ENCODE data around the gene KCNAB1.

DNA sequence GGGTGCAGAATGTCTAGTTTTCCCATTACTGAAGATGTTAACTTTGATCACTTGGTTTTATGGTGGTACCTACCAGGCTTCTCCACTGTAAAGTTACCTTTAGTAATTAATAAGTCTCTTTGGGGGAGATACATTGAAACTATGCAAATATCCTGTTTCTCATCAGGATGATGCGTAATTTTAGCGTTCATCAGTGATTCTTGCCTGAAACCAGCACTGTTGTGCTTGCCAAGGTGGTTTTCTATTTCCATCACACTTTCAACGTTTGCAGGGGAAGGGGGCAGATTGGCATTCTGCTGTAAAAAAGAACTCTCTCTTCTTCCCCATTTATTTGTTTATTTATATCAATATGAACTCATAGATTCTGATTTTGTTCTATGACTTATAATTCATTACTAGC lies 373.5 kb downstream of the KCNAB1 start:
- TF ChIP-seq EZH2 (IDR thresholded peaks at IDR 0.05; ENCODE audit: low read depth, low read length, severe bottlenecking) (no peak), USF2 (IDR thresholded peaks at IDR 0.05; ENCODE audit: low read length) (no peak), POLR2AphosphoS5 (IDR thresholded peaks at IDR 0.05; ENCODE audit: low read depth, low read length) (no peak), NANOG (IDR thresholded peaks at IDR 0.05; ENCODE audit: insufficient read depth, low read depth, low read length, poor library complexity, severe bottlenecking) (no peak), TBP (IDR thresholded peaks at IDR 0.05; ENCODE audit: low read depth, low read length) (no peak), NRF1 (IDR thresholded peaks at IDR 0.05; ENCODE audit: low read depth, low read length) (no peak), POLR2A (IDR thresholded peaks at IDR 0.05; ENCODE audit: control extremely low read depth in 1 of 2, low read depth in 2 of 2, low read length in 2 of 2) (no peak), ZNF274 (IDR thresholded peaks at IDR 0.05; ENCODE audit: borderline replicate concordance, extremely low read depth, low read length) (no peak), PHF8 (conservative IDR thresholded peaks at IDR 0.05; ENCODE audit: low read depth, low read length) (no peak), MAFK (IDR thresholded peaks at IDR 0.05; ENCODE audit: low read depth, low read length) (no peak), HDAC6 (IDR thresholded peaks at IDR 0.05; ENCODE audit: low read depth, low read length) (no peak), TAF1 (IDR thresholded peaks at IDR 0.05; ENCODE audit: low read depth, low read length) (no peak), JUND (IDR thresholded peaks at IDR 0.05; ENCODE audit: low read length) (no peak)
- TF ChIP-seq, protein P1, sequence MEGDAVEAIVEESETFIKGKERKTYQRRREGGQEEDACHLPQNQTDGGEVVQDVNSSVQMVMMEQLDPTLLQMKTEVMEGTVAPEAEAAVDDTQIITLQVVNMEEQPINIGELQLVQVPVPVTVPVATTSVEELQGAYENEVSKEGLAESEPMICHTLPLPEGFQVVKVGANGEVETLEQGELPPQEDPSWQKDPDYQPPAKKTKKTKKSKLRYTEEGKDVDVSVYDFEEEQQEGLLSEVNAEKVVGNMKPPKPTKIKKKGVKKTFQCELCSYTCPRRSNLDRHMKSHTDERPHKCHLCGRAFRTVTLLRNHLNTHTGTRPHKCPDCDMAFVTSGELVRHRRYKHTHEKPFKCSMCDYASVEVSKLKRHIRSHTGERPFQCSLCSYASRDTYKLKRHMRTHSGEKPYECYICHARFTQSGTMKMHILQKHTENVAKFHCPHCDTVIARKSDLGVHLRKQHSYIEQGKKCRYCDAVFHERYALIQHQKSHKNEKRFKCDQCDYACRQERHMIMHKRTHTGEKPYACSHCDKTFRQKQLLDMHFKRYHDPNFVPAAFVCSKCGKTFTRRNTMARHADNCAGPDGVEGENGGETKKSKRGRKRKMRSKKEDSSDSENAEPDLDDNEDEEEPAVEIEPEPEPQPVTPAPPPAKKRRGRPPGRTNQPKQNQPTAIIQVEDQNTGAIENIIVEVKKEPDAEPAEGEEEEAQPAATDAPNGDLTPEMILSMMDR (IDR thresholded peaks at IDR 0.05; ENCODE audit: control extremely low read depth in 1 of 3, insufficient read depth in 1 of 3, low read depth in 1 of 3, low read length in 3 of 3), result no peak

Data from H1 (cell line).